Endothelial cell of umbilical vein (primary cell): ENCODE data around the gene LRRC74B. TPM values are rescaled to one million over a fixed set of nuclear protein-coding genes. Genes with fewer than 3 reads are reported as not detected.

Experiments
- BruUV-seq: library from RNA; stranded (reverse); fragments of 400-500 nt; replicated peaks from 2 replicates; lab custom pipeline; 2021; lab: Mats Ljungman, UMichigan
- CTCF ChIA-PET: fragments of 300-600, 350-600 bp; sonication (Branson Sonifier 250); formaldehyde crosslinking; loops from one replicate; lab custom pipeline; 2021; ENCODE audit warnings: antibody characterized with exemption, inconsistent platforms; lab: Charles Lee
- POLR2A ChIA-PET: fragments of 300-600, 350-600 bp; sonication (Branson Sonifier 250); formaldehyde crosslinking; loops from one replicate; lab custom pipeline; 2021; ENCODE audit warnings: antibody characterized with exemption, inconsistent platforms; lab: Charles Lee
- DNase-seq: peaks from one replicate; pipeline ENCODE4 v3.0.0-alpha.2; 2011; ENCODE audit warnings: low read depth, low spot score
- FAIRE-seq: peaks from 2 replicates; lab custom pipeline; 2011; peaks lifted over from hg19 to GRCh38; lab: Jason Lieb, UNC
- H2AFZ ChIP-seq: 2 replicates; pipeline ENCODE4 v1.6.0; 2012; ENCODE audit warnings: low read depth, low read length, control low read depth, inconsistent platforms
- H3K27ac ChIP-seq: 2 replicates; pipeline ENCODE4 v1.5.1; 2011; ENCODE audit warnings: low read depth, mild to moderate bottlenecking, control low read depth, low read length, moderate library complexity; ENCODE audit not compliant: insufficient read depth
- H3K27me3 ChIP-seq, 2 experiments: 2 replicates each; pipeline versions ENCODE4 v1.6.0 to v1.6.1; 2011; ENCODE audit warnings: low read length in 2 of 2, mixed read lengths in 1 of 2; ENCODE audit not compliant: control insufficient read depth in 2 of 2, insufficient read depth in 2 of 2
- H3K36me3 ChIP-seq, 2 experiments: 2 replicates in 1 of 2; 3 replicates in 1 of 2; pipeline ENCODE4 v1.5.1; 2011; ENCODE audit warnings: low read length in 2 of 2, mild to moderate bottlenecking in 1 of 2, moderate library complexity in 1 of 2; ENCODE audit not compliant: control insufficient read depth in 2 of 2, insufficient read depth in 2 of 2; ENCODE audit errors: extremely low read depth in 1 of 2
- H3K4me1 ChIP-seq: 3 replicates; pipeline ENCODE4 v1.5.1; 2011; ENCODE audit warnings: mild to moderate bottlenecking, low read length; ENCODE audit not compliant: control insufficient read depth, insufficient read depth; ENCODE audit errors: extremely low read depth
- H3K4me2 ChIP-seq: 2 replicates; pipeline ENCODE4 v1.6.1; 2011; ENCODE audit warnings: low read length, control low read depth, mixed read lengths; ENCODE audit not compliant: insufficient read depth
- H3K4me3 ChIP-seq, 3 experiments: fragments of 200-600 bp in 1 of 3; sonication (generic), shearing (Covaris generic) in 1 of 3; replicated peaks in 1 of 3; 2 replicates each; pipeline ENCODE4 v1.5.1; 2011 to 2016; ENCODE audit warnings: control low read depth in 3 of 3, low read length in 3 of 3, mild to moderate bottlenecking in 2 of 3, inconsistent platforms in 1 of 3, low read depth in 1 of 3, moderate library complexity in 1 of 3; ENCODE audit not compliant: insufficient read depth in 1 of 3
- H3K79me2 ChIP-seq: 2 replicates; pipeline ENCODE4 v1.6.0; 2012; ENCODE audit warnings: low read length, inconsistent platforms; ENCODE audit not compliant: control insufficient read depth, insufficient read depth
- H3K9ac ChIP-seq: replicated peaks from 2 replicates; pipeline ENCODE3; 2011; ENCODE audit warnings: low read length, control low read depth; ENCODE audit not compliant: insufficient read depth; ENCODE audit errors: extremely low read depth
- H3K9me1 ChIP-seq: replicated peaks from 3 replicates; pipeline ENCODE4 v1.6.0; 2011; ENCODE audit warnings: mild to moderate bottlenecking, low read length; ENCODE audit not compliant: control insufficient read depth, insufficient read depth; ENCODE audit errors: extremely low read depth
- H3K9me3 ChIP-seq: replicated peaks from 2 replicates; pipeline ENCODE4 v1.5.1; 2012; ENCODE audit warnings: low read length, inconsistent platforms; ENCODE audit not compliant: control insufficient read depth, insufficient read depth
- H4K20me1 ChIP-seq: replicated peaks from 2 replicates; pipeline ENCODE3; 2011; ENCODE audit warnings: mild to moderate bottlenecking, low read length; ENCODE audit not compliant: control insufficient read depth, insufficient read depth; ENCODE audit errors: extremely low read depth
- FOS ChIP-seq: IDR thresholded peaks from 2 replicates; pipeline ENCODE4 v1.6.1; 2011; ENCODE audit warnings: mild to moderate bottlenecking, low read length, moderate library complexity, borderline replicate concordance; ENCODE audit not compliant: insufficient read depth
- GATA2 ChIP-seq: IDR thresholded peaks from 2 replicates; pipeline ENCODE4 v1.7.0; 2011; ENCODE audit warnings: low read depth, mild to moderate bottlenecking, moderate library complexity, mixed read lengths, low read length; ENCODE audit not compliant: insufficient read length, insufficient read depth
- JUN ChIP-seq: IDR thresholded peaks from 2 replicates; pipeline ENCODE4 v1.6.1; 2011; ENCODE audit warnings: borderline replicate concordance, low read depth; ENCODE audit not compliant: insufficient read length, insufficient read depth
- POLR2A ChIP-seq: IDR thresholded peaks from 2 replicates; pipeline ENCODE4 v1.6.1; 2012; ENCODE audit warnings: low read depth, mild to moderate bottlenecking, control low read depth, low read length
- dilution Hi-C: fragments of 300-500 bp; cut with MboI; formaldehyde crosslinking; loops from one replicate; pipeline ENCODE4 v1.15.0; 2019; ENCODE audit warnings: low sequenced_read_pairs; ENCODE audit not compliant: extremely low pct_ligation_motif_present
- intact Hi-C: fragments of 100-400 bp; cut with micrococcal nuclease; formaldehyde crosslinking; loops from one replicate; pipeline ENCODE4 v1.10.0; 2022
- polyA plus RNA-seq, 4 experiments: library from polyadenylated mRNA; depleted of rRNA in 3 of 4; stranded (reverse) in 3 of 4; unstranded in 1 of 4; fragments of >200 nt; gene quantifications; 2 replicates each; pipeline versions ENCODE4 v1.2.1 to v1.2.3, GENCODE V29; 2011 to 2012; ENCODE audit warnings: missing spikeins in 1 of 4
- total RNA-seq: library from RNA; stranded (reverse); gene quantifications from 2 replicates; pipeline ENCODE4 v1.2.3, GENCODE V29; 2021
- TF ChIP-seq, protein P1 (sequence below), 2 donors: IDR thresholded peaks; 1 replicate in 1 of 2; 2 replicates in 1 of 2; pipeline ENCODE4 v1.5.1; 2011; ENCODE audit warnings: low read length in 2 of 2, mild to moderate bottlenecking in 2 of 2, moderate library complexity in 2 of 2, control low read depth in 1 of 2, inconsistent platforms in 1 of 2, low read depth in 1 of 2; ENCODE audit not compliant: insufficient read depth in 1 of 2; ENCODE audit errors: extremely low read depth in 1 of 2
- TF ChIP-seq, protein P2 (sequence below): IDR thresholded peaks from 2 replicates; pipeline ENCODE4 v1.6.1; 2011; ENCODE audit not compliant: insufficient read depth, insufficient read length

Gene LRRC74B
- total and polyA plus RNA-seq, 2 donors (not counting 3 experiments of a cell fraction or from before 2014, with no cell fraction given): not detected

DNA sequence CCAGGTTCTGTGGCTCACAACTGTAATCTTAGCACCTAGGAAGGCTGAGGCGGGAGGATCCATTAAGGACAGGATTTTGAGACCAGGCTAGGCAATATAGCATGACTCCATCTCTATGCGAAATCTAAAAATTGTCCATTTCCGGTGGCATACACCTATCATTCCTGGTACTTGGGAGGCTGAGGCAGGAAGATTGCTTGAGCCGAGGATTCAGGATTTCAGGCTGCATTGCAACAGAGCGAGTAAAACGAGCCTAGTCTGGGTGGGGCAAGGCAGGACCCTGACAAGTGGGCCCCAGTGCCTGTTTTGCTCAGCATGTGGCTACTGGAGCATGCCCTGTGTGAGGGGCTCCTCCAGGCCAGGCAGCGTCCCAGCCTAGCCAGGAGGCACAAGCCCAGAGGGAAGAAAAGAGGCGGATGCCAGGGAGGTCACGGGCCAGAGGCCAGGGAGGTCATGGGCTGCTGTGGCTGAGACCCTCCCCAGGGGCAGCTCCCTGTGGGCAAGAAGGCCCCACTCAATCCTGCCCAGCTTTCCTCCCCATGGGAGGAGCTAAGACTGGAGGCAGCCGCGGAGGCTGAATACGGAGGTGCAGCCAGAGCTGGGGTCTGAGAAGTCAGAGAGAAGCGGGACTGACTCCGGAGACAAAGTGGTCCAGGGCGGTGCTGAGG, 8.4 kb downstream of the LRRC74B start:
- H3K79me2 ChIP-seq: no peaks in the 10 kb centered on the region
- no peak for DNase-seq

More for the DNA sequence above, 8.4 kb downstream of the LRRC74B start:
- TF ChIP-seq, protein P1, sequence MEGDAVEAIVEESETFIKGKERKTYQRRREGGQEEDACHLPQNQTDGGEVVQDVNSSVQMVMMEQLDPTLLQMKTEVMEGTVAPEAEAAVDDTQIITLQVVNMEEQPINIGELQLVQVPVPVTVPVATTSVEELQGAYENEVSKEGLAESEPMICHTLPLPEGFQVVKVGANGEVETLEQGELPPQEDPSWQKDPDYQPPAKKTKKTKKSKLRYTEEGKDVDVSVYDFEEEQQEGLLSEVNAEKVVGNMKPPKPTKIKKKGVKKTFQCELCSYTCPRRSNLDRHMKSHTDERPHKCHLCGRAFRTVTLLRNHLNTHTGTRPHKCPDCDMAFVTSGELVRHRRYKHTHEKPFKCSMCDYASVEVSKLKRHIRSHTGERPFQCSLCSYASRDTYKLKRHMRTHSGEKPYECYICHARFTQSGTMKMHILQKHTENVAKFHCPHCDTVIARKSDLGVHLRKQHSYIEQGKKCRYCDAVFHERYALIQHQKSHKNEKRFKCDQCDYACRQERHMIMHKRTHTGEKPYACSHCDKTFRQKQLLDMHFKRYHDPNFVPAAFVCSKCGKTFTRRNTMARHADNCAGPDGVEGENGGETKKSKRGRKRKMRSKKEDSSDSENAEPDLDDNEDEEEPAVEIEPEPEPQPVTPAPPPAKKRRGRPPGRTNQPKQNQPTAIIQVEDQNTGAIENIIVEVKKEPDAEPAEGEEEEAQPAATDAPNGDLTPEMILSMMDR (IDR thresholded peaks at IDR 0.05; ENCODE audit: extremely low read depth in 1 of 2, insufficient read depth in 1 of 2, low read depth in 1 of 2, low read length in 2 of 2): no peak
- TF ChIP-seq, protein P2, sequence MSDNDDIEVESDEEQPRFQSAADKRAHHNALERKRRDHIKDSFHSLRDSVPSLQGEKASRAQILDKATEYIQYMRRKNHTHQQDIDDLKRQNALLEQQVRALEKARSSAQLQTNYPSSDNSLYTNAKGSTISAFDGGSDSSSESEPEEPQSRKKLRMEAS: no peak
- TF ChIP-seq FOS (no peak), JUN (no peak), POLR2A (no peak), GATA2 (no peak)
- ChIA-PET POLR2A (interaction anchor here (0.5 kb wide), 1 partner anchor 17 kb away, joined by 3 read pairs; no protein-coding TSS in a partner anchor), CTCF (no interaction called here)
- FAIRE-seq: no peak
- H3K9me1 ChIP-seq: no peaks in the 10 kb centered on the region
- intact Hi-C loops: no loop called here
- BruUV-seq: no TSS peak
- H3K4me3 ChIP-seq: no peak overlapping the region
- no peaks in the 10 kb centered on the region for H3K36me3 ChIP-seq
- no peaks in the 10 kb centered on the region for H3K9me3 ChIP-seq
- H3K4me1 ChIP-seq: no peaks in the 10 kb centered on the region
- H3K9ac ChIP-seq: no peak overlapping the region
- dilution Hi-C loops: no loop called here
- H3K27me3 ChIP-seq: peaks cover 3 to 7% of the 10 kb centered on the region in 2 experiments
- no peak overlapping the region for H3K27ac ChIP-seq
- no peak overlapping the region for H3K4me2 ChIP-seq
- H4K20me1 ChIP-seq: no peaks in the 10 kb centered on the region
- no peak overlapping the region for H2AFZ ChIP-seq
